ENCODE data around the gene ECSCR.
"Not testable (repeated sequence)": the region's sequence is repeated elsewhere in the genome, so short reads cannot be mapped to it uniquely, and the experiment has no call there.

Gene ECSCR

GRCh38 chr5:139410993-139411828 is 51.3 kb downstream of the ECSCR start:
- DNase-seq (ENCODE audit: low read depth) = no peak

- DNase-seq (ENCODE audit: low read depth) = no peak
These were observed 52.2 kb downstream of the ECSCR start for GRCh38 chr5:139410121-139410992.

- not testable (repeated sequence) for DNase-seq (ENCODE audit: low read depth)
These were observed 53.4 kb downstream of the ECSCR start for GRCh38 chr5:139409116-139409515.

- no peak for DNase-seq (ENCODE audit: low read depth)
These were observed 54.4 kb downstream of the ECSCR start for GRCh38 chr5:139408191-139408590.

GRCh38 chr5:139407517-139407916 is 55.0 kb downstream of the ECSCR start:
- DNase-seq (ENCODE audit: low read depth) = no peak

GRCh38 chr5:139406963-139407362 is 55.6 kb downstream of the ECSCR start:
- DNase-seq (ENCODE audit: low read depth) = no peak

- DNase-seq (ENCODE audit: low read depth) = no peak
These were observed 58.1 kb downstream of the ECSCR start for GRCh38 chr5:139404484-139404840.

- peak; percentile 97 for DNase-seq (ENCODE audit: low read depth)
These were observed 58.6 kb downstream of the ECSCR start, which contains the start of gene SPATA24 for GRCh38 chr5:139403787-139404483. Gene SPATA24 (minus strand): TSS chr5:139404089. CDS start chr5:139404060, 29 bp downstream.

GRCh38 chr5:139403418-139403786 is 59.1 kb downstream of the ECSCR start:
- no peak for DNase-seq (ENCODE audit: low read depth)

- no peak for DNase-seq (ENCODE audit: low read depth)
These were observed 59.9 kb downstream of the ECSCR start for GRCh38 chr5:139402561-139403158.

GRCh38 chr5:139401546-139401945 is 61.0 kb downstream of the ECSCR start:
- no peak for DNase-seq (ENCODE audit: low read depth)

- no peak for DNase-seq (ENCODE audit: low read depth)
These were observed 62.9 kb downstream of the ECSCR start for GRCh38 chr5:139399501-139400121.

All from activated T-cell treated with anti-CD3 and anti-CD28 coated beads for 48 hours (primary cell).